K562 (cell line): ENCODE data around the gene TIMM17A. TPM values are rescaled to one million over a fixed set of nuclear protein-coding genes. Genes with fewer than 3 reads are reported as not detected.

Experiments used
- ATAC-seq: fragments of 200-7000 bp; cut with Tn5 transposase; 3 replicates; pipeline ENCODE4 v1.9.1; 2020; ENCODE audit warnings: moderate library complexity
- BruUV-seq: library from RNA; stranded (reverse); fragments of 400-500 nt; replicated peaks from 2 replicates; lab custom pipeline; 2021; lab: Mats Ljungman, UMichigan
- CTCF ChIA-PET: fragments of 300-600 bp; formaldehyde crosslinking; extraction: SDS; loops from one replicate; lab custom pipeline; 2021; ENCODE audit warnings: low intra/inter-chr PET ratio; lab: Yijun Ruan, JAX
- POLR2A ChIA-PET: fragments of 300-600, 350-650 bp; sonication (Branson Sonifier 250); formaldehyde crosslinking; extraction: SDS; loops from one replicate; lab custom pipeline; 2021; ENCODE audit warnings: antibody characterized with exemption, inconsistent platforms; lab: Yijun Ruan, JAX
- DNase-seq, 4 experiments: peaks; one replicate each; pipeline versions ENCODE4 v3.0.0 to v3.0.0-alpha.2; 2011 to 2018; ENCODE audit warnings: low spot score in 3 of 4, mixed read lengths in 3 of 4; ENCODE audit errors: extremely low read depth in 1 of 4
- FAIRE-seq: peaks from 2 replicates; lab custom pipeline; 2011; peaks lifted over from hg19 to GRCh38; lab: Jason Lieb, UNC
- H2AFZ ChIP-seq: 2 replicates; pipeline ENCODE4 v1.6.0; 2011; ENCODE audit warnings: low read depth, low read length, control low read depth, inconsistent platforms
- H3K27ac ChIP-seq: fragments of 200-600 bp; 3 replicates; pipeline ENCODE4 v1.8.0; 2011; ENCODE audit warnings: low read depth, mild to moderate bottlenecking, control low read depth, inconsistent platforms, low read length, moderate library complexity, mixed read lengths; ENCODE audit errors: extremely low read depth
- H3K27me3 ChIP-seq, 2 experiments: fragments of 300-600 bp in 1 of 2; 2 replicates in 1 of 2; 3 replicates in 1 of 2; pipeline versions ENCODE4 v1.6.0 to v1.8.0; 2011; ENCODE audit warnings: inconsistent platforms in 2 of 2, low read length in 2 of 2, mild to moderate bottlenecking in 1 of 2, mixed read lengths in 1 of 2, moderate library complexity in 1 of 2; ENCODE audit not compliant: control insufficient read depth in 2 of 2, insufficient read depth in 2 of 2
- H3K36me3 ChIP-seq: fragments of 300-600 bp; 3 replicates; pipeline ENCODE4 v1.8.0; 2011; ENCODE audit warnings: mild to moderate bottlenecking, low read length, inconsistent platforms; ENCODE audit not compliant: control insufficient read depth, insufficient read depth
- H3K4me1 ChIP-seq, 2 experiments: fragments of 200-600 bp in 1 of 2; replicated peaks in 1 of 2; 2 replicates in 1 of 2; 3 replicates in 1 of 2; pipeline versions ENCODE4 v1.5.1 to v1.8.0; 2011; ENCODE audit warnings: inconsistent platforms in 2 of 2, low read length in 2 of 2, mild to moderate bottlenecking in 1 of 2, mixed read lengths in 1 of 2, moderate library complexity in 1 of 2; ENCODE audit not compliant: control insufficient read depth in 2 of 2, insufficient read depth in 2 of 2
- H3K4me2 ChIP-seq: 2 replicates; pipeline ENCODE4 v1.6.1; 2011; ENCODE audit warnings: low read length, control low read depth, inconsistent platforms, mixed read lengths; ENCODE audit not compliant: insufficient read depth
- H3K4me3 ChIP-seq: fragments of 200-600 bp; sonication (generic), shearing (Covaris generic); 2 replicates; pipeline ENCODE4 v1.5.1; 2016; ENCODE audit warnings: control low read depth, inconsistent platforms
- H3K79me2 ChIP-seq: fragments of 200-600 bp; 3 replicates; pipeline ENCODE4 v1.8.0; 2011; ENCODE audit warnings: low read length, inconsistent platforms; ENCODE audit not compliant: control insufficient read depth, insufficient read depth
- H3K9ac ChIP-seq, 2 experiments: 2 replicates each; pipeline versions ENCODE4 v1.6.0 to v1.6.1; 2011; ENCODE audit warnings: low read depth in 2 of 2, low read length in 2 of 2, control low read depth in 1 of 2, inconsistent platforms in 1 of 2, mild to moderate bottlenecking in 1 of 2, mixed read lengths in 1 of 2; ENCODE audit not compliant: insufficient read depth in 1 of 2
- H3K9me1 ChIP-seq: one replicate; pipeline ENCODE4 v1.6.0; 2011; ENCODE audit warnings: inconsistent platforms, mild to moderate bottlenecking, low read length, moderate library complexity; ENCODE audit not compliant: control insufficient read depth, insufficient read depth
- H3K9me3 ChIP-seq: replicated peaks from 2 replicates; pipeline ENCODE4 v1.5.1; 2011; ENCODE audit warnings: low read depth, low read length, inconsistent platforms; ENCODE audit not compliant: control insufficient read depth, insufficient read depth
- H4K20me1 ChIP-seq: replicated peaks from 2 replicates; pipeline ENCODE4 v1.6.1; 2011; ENCODE audit warnings: low read length, inconsistent platforms, mixed read lengths; ENCODE audit not compliant: control insufficient read depth, insufficient read depth
- CBFA2T2 ChIP-seq: fragments of 450-650 bp; conservative IDR thresholded peaks from 2 replicates; pipeline ENCODE4 v1.6.1; 2017; ENCODE audit warnings: mild to moderate bottlenecking
- EHMT2 ChIP-seq: fragments of 450-650 bp; IDR thresholded peaks from 2 replicates; pipeline ENCODE4 v1.6.1; 2018; ENCODE audit warnings: antibody characterized with exemption
- HIVEP1 ChIP-seq: fragments of 250-450 bp; sonication (Bioruptor Pico); IDR thresholded peaks from 2 replicates; pipeline ENCODE4 v1.4.0; 2020; ENCODE audit warnings: mild to moderate bottlenecking
- JUN ChIP-seq, 2 experiments: sonication (generic) in 1 of 2; formaldehyde crosslinking in 1 of 2; IDR thresholded peaks; 2 replicates each; pipeline versions ENCODE4 v1.6.1 to v1.8.0; 2012 to 2022; ENCODE audit warnings: borderline replicate concordance in 2 of 2, mild to moderate bottlenecking in 2 of 2, improper control_type of control experiment in 1 of 2, low read depth in 1 of 2, low read length in 1 of 2, missing genetic modification reagents in 1 of 2
- TCF3 ChIP-seq: sonication (generic); formaldehyde crosslinking; IDR thresholded peaks from 2 replicates; pipeline ENCODE4 v1.4.0; 2020; ENCODE audit warnings: mild to moderate bottlenecking, missing genetic modification reagents
- TSHZ1 ChIP-seq: fragments of 250-450 bp; sonication (Bioruptor Pico); IDR thresholded peaks from 2 replicates; pipeline ENCODE4 v1.4.0; 2020; ENCODE audit warnings: mild to moderate bottlenecking, moderate library complexity
- ZC3H4 ChIP-seq: sonication (generic); formaldehyde crosslinking; IDR thresholded peaks from 2 replicates; pipeline ENCODE4 v1.9.0; 2021; ENCODE audit warnings: missing genetic modification reagents, borderline replicate concordance
- ZFX ChIP-seq: sonication (generic); formaldehyde crosslinking; IDR thresholded peaks from 2 replicates; pipeline ENCODE4 v1.8.0; 2022; ENCODE audit warnings: mild to moderate bottlenecking, missing genetic modification reagents, moderate library complexity
- ZNF408 ChIP-seq: fragments of 250-450 bp; sonication (Bioruptor Pico); IDR thresholded peaks from 2 replicates; pipeline ENCODE4 v1.4.0; 2020; ENCODE audit warnings: low read depth, mild to moderate bottlenecking, moderate library complexity
- ZNF551 ChIP-seq: fragments of 250-450 bp; sonication (Bioruptor Pico); IDR thresholded peaks from 2 replicates; pipeline ENCODE4 v1.5.0; 2021; ENCODE audit warnings: mild to moderate bottlenecking, moderate library complexity
- WGBS: fragments of 100-300 bp; shearing (Covaris generic); methylation state at CpG from one replicate; pipeline ENCODE4 v1.1.6; 2016; ENCODE audit warnings: low coverage, mixed read lengths; ENCODE audit not compliant: insufficient coverage; ENCODE audit errors: missing lambda C conversion rate; 5-methylcytosine and 5-hydroxymethylcytosine counted together
- in situ Hi-C: fragments of 300-500 bp; cut with MboI; formaldehyde crosslinking; loops from 4 replicates; pipeline ENCODE4 v1.15.0; 2018; ENCODE audit warnings: inconsistent platforms, mixed read lengths
- intact Hi-C: fragments of 100-400 bp; cut with micrococcal nuclease; formaldehyde crosslinking; loops from 2 replicates; pipeline ENCODE4 v1.14.2; 2022
- polyA plus RNA-seq, 8 experiments: library from polyadenylated mRNA; depleted of rRNA in 4 of 8; stranded (reverse) in 5 of 8; unstranded in 3 of 8; fragments of >200 nt; fragmentation: Nextera tagmentation in 2 of 8; fragmentation: Illumina TruSeq in 1 of 8; extraction: Ambion mirVana in 2 of 8; extraction: Trizol in 1 of 8; gene quantifications; 2 replicates each; pipeline versions ENCODE4 v1.2.1 to v1.2.3, GENCODE V29; 2011 to 2014; ENCODE audit warnings: inconsistent platforms in 1 of 8, missing spikeins in 1 of 8
- total RNA-seq, 7 experiments: library from RNA; depleted of rRNA in 6 of 7; stranded (reverse); fragments of >200 nt in 6 of 7; fragmentation: Illumina TruSeq in 2 of 7; extraction: Trizol in 2 of 7; gene quantifications; 2 replicates each; pipeline versions ENCODE4 v1.2.1 to v1.2.3, GENCODE V29; 2011 to 2021; ENCODE audit warnings: low replicate concordance in 1 of 7
- TF ChIP-seq, protein P1 (sequence below): fragments of 450-650 bp; IDR thresholded peaks from 2 replicates; pipeline ENCODE4 v1.6.1; 2016; ENCODE audit warnings: antibody characterized with exemption
- TF ChIP-seq, protein P2 (sequence below), 2 experiments: fragments of 450-650 bp in 1 of 2; sonication (generic) in 1 of 2; formaldehyde crosslinking; conservative IDR thresholded peaks; 2 replicates each; pipeline versions ENCODE4 v1.4.0 to v1.8.1; 2020 to 2022; ENCODE audit warnings: mild to moderate bottlenecking in 1 of 2, missing genetic modification reagents in 1 of 2
- TF ChIP-seq, protein P3 (sequence below): fragments of 250-450 bp; sonication (Bioruptor Pico); IDR thresholded peaks from 2 replicates; pipeline ENCODE4 v1.4.0; 2020; ENCODE audit warnings: borderline replicate concordance

The TIMM17A gene
- total and polyA plus RNA-seq, 9 of the 15 experiments (the other 6 are each of a cell fraction or from before 2014, with no cell fraction given) = 116 to 744 (median 180) TPM

DNA sequence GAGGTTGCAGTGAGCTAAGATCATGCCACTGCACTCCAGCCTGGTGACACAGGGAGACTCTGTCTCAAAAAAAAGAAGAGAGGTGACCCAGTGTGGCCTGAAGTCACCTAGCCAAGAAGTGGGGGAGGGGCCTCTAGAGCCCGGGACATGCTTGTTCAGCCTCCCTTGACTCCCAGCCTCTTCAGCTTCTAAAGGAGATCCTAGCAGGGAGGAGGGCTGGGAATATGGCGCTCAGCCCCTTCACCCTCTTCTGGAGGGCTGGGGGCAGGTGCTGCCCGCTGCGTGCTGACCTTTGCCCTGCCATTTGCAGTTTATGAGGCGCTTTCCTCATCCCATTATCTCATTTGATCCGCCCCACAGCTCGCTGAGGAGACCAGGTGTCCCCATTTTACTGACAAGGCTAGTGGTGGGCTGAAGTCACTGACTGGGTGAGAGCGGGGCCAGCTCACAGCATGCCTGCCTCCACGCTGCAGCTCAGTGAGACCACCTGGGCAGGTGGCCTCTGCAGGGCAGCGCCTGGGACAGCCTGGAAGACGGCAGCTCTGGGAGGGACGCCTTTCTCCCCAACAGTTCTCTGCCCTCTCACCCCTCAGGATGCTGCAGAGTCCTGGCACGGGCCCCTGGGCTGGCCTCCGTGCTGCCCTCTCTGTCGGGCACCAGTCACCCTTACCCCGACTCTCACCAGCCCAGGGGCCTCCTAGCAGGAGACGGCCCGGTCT lies 62.6 kb downstream of the TIMM17A start:
- DNase-seq (peak in 3 of 4 experiments; percentile 62 to 65 (median 65)), ATAC-seq (peak; percentile 44), FAIRE-seq (no peak)
- peaks cover 5 to 11% of the 10 kb centered on the region in 2 experiments; a peak in 4 of 5 replicates for H3K27me3 ChIP-seq
- H3K79me2 ChIP-seq = no peaks in the 10 kb centered on the region
- intact Hi-C loops (loop anchor here (2.0 kb wide), 1 partner anchor 59 kb away; no protein-coding TSS in a partner anchor), in situ Hi-C loops (no loop called here)
- peaks cover 26 to 42% of the 10 kb centered on the region in 2 experiments for H3K4me1 ChIP-seq
- no peaks in the 10 kb centered on the region for H3K36me3 ChIP-seq
- H3K4me2 ChIP-seq = peak overlapping the region; percentile 62
- BruUV-seq = no TSS peak
- H3K9ac ChIP-seq = peak overlapping the region; percentile 17 to 87; a peak in 3 of 4 replicates
- ChIA-PET CTCF (interaction anchor here (1.0 kb wide), 1 partner anchor 117 kb away, joined by 3 read pairs; no protein-coding TSS in a partner anchor), POLR2A (interaction anchor here (0.6 to 1.3 kb wide), 8 partner anchors 14 to 260 kb away, joined by 3 to 5 read pairs (median 4); no protein-coding TSS in a partner anchor)
- no peaks in the 10 kb centered on the region for H4K20me1 ChIP-seq
- no peaks in the 10 kb centered on the region for H3K9me1 ChIP-seq
- H3K4me3 ChIP-seq = no peak overlapping the region
- peak overlapping the region; percentile 53 for H3K27ac ChIP-seq
- WGBS = 7% methylated on average over 18 of the region's 18 CpGs
- H2AFZ ChIP-seq = peak overlapping the region; percentile 75
- no peaks in the 10 kb centered on the region for H3K9me3 ChIP-seq
- peak; percentile 53; the same call in 1 of the 2 replicates for TF ChIP-seq ZC3H4 (CRISPR knock-in tag)
- TF ChIP-seq TCF3 (CRISPR knock-in tag) = no peak
- TF ChIP-seq HIVEP1 = no peak
- no peak for TF ChIP-seq TSHZ1
- TF ChIP-seq, protein P1, sequence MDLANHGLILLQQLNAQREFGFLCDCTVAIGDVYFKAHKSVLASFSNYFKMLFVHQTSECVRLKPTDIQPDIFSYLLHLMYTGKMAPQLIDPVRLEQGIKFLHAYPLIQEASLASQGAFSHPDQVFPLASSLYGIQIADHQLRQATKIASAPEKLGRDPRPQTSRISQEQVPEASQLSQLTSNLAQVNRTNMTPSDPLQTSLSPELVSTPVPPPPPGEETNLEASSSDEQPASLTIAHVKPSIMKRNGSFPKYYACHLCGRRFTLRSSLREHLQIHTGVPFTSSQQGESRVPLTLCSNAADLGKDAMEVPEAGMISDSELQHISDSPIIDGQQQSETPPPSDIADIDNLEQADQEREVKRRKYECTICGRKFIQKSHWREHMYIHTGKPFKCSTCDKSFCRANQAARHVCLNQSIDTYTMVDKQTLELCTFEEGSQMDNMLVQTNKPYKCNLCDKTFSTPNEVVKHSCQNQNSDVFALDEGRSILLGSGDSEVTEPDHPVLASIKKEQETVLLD = no peak
- 0 out of 2 replicates have a peak, but pooled peaks have one; percentile 27 for TF ChIP-seq ZFX
- TF ChIP-seq EHMT2 = no peak
- TF ChIP-seq CBFA2T2 = peak; percentile 38; the same call in 1 of the 2 replicates
- TF ChIP-seq, protein P2, sequence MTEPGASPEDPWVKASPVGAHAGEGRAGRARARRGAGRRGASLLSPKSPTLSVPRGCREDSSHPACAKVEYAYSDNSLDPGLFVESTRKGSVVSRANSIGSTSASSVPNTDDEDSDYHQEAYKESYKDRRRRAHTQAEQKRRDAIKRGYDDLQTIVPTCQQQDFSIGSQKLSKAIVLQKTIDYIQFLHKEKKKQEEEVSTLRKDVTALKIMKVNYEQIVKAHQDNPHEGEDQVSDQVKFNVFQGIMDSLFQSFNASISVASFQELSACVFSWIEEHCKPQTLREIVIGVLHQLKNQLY (CRISPR knock-in tag; conservative IDR thresholded peaks at IDR 0.05) = no peak
- TF ChIP-seq, protein P3, sequence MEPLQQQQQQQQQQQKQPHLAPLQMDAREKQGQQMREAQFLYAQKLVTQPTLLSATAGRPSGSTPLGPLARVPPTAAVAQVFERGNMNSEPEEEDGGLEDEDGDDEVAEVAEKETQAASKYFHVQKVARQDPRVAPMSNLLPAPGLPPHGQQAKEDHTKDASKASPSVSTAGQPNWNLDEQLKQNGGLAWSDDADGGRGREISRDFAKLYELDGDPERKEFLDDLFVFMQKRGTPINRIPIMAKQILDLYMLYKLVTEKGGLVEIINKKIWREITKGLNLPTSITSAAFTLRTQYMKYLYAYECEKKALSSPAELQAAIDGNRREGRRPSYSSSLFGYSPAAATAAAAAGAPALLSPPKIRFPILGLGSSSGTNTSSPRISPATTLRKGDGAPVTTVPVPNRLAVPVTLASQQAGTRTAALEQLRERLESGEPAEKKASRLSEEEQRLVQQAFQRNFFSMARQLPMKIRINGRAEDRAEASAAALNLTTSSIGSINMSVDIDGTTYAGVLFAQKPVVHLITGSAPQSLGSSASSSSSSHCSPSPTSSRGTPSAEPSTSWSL = 0 out of 2 replicates have a peak, but pooled peaks have one; percentile 31
- TF ChIP-seq ZNF408 (CRISPR knock-in tag) = no peak
- no peak for TF ChIP-seq JUN (IDR thresholded peaks at IDR 0.05; ENCODE audit: borderline replicate concordance, low read depth, low read length)
- peak; percentile 29; the same call in 1 of the 2 replicates for TF ChIP-seq JUN (CRISPR knock-in tag; IDR thresholded peaks at IDR 0.05; ENCODE audit: borderline replicate concordance)
- no peak for TF ChIP-seq ZNF551 (CRISPR knock-in tag)
